Measurements from ENCODE around the gene GEN1. TPM values are rescaled to one million over a fixed set of nuclear protein-coding genes. Genes with fewer than 3 reads are reported as not detected.

Gene GEN1
- total RNA-seq, 1 donor from 2014 or later: 44.4 TPM

DNA sequence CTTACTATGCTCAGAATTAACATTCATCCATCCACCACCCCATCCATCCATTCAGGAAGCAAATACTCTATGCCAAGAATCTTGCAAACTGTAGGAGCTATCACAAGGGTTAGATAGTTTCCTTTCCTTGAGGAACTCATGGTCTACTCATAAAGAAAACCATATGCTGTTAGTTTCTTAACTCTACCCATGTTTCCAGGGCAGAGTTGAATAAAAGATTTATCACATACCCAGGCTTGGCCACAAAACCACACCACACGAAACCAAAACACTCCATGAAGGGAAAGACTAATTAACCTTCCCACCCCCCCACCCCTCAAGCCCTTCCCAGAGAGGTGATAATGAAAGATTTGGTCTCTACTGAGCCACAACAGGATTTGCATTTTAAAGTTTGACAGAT is 38.6 kb downstream of the GEN1 start:
- no peak overlapping the region for H3K27ac Mint-ChIP-seq (ENCODE audit: unreplicated experiment)
- TF ChIP-seq, protein P1, sequence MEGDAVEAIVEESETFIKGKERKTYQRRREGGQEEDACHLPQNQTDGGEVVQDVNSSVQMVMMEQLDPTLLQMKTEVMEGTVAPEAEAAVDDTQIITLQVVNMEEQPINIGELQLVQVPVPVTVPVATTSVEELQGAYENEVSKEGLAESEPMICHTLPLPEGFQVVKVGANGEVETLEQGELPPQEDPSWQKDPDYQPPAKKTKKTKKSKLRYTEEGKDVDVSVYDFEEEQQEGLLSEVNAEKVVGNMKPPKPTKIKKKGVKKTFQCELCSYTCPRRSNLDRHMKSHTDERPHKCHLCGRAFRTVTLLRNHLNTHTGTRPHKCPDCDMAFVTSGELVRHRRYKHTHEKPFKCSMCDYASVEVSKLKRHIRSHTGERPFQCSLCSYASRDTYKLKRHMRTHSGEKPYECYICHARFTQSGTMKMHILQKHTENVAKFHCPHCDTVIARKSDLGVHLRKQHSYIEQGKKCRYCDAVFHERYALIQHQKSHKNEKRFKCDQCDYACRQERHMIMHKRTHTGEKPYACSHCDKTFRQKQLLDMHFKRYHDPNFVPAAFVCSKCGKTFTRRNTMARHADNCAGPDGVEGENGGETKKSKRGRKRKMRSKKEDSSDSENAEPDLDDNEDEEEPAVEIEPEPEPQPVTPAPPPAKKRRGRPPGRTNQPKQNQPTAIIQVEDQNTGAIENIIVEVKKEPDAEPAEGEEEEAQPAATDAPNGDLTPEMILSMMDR (IDR thresholded peaks at IDR 0.05; ENCODE audit: partially characterized antibody, unreplicated experiment): no peak
- no peak for DNase-seq
- peaks cover 2% of the 10 kb centered on the region for H3K27me3 Mint-ChIP-seq (ENCODE audit: unreplicated experiment)
- H3K36me3 Mint-ChIP-seq (ENCODE audit: unreplicated experiment): no peaks in the 10 kb centered on the region
- peaks cover 1% of the 10 kb centered on the region for H3K9me3 Mint-ChIP-seq (ENCODE audit: unreplicated experiment)
- H3K4me3 Mint-ChIP-seq (ENCODE audit: unreplicated experiment): no peak overlapping the region
- peaks cover 10% of the 10 kb centered on the region for H3K4me1 Mint-ChIP-seq (ENCODE audit: low read depth, unreplicated experiment)

DNA sequence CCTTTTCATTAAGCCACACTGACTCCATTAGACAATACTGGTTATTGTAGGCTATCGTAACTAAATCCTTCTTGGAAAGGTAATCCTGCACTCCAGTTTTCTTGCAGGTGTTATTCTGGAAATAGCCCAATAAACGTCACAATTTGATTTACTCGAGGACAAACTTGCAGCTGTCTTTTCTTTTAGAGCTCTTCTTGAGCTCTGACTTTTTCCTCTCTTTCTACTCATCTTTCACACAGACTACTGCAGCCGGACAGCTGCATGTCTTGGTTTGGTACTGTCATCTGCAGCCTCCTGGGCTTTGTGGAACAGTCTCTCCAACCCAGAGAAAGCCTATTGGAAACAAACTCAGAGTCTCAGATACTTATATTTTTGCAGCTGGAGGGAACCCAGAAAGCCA is 39.4 kb downstream of the GEN1 start:
- no peak for DNase-seq
- H3K27ac Mint-ChIP-seq (ENCODE audit: unreplicated experiment): no peak overlapping the region
- peaks cover 1% of the 10 kb centered on the region for H3K9me3 Mint-ChIP-seq (ENCODE audit: unreplicated experiment)
- peaks cover 2% of the 10 kb centered on the region for H3K27me3 Mint-ChIP-seq (ENCODE audit: unreplicated experiment)
- peaks cover 15% of the 10 kb centered on the region for H3K4me1 Mint-ChIP-seq (ENCODE audit: low read depth, unreplicated experiment)
- TF ChIP-seq, protein P1 (IDR thresholded peaks at IDR 0.05; ENCODE audit: partially characterized antibody, unreplicated experiment): no peak
- no peaks in the 10 kb centered on the region for H3K36me3 Mint-ChIP-seq (ENCODE audit: unreplicated experiment)
- H3K4me3 Mint-ChIP-seq (ENCODE audit: unreplicated experiment): no peak overlapping the region

GRCh38 chr2:17793803-17794354 is 39.9 kb downstream of the GEN1 start:
- Mint-ChIP-seq H3K27me3 (ENCODE audit: unreplicated experiment) (peaks cover 2% of the 10 kb centered on the region), H3K27ac (ENCODE audit: unreplicated experiment) (no peak overlapping the region), H3K9me3 (ENCODE audit: unreplicated experiment) (peaks cover 4% of the 10 kb centered on the region), H3K36me3 (ENCODE audit: unreplicated experiment) (no peaks in the 10 kb centered on the region), H3K4me1 (ENCODE audit: low read depth, unreplicated experiment) (peaks cover 16% of the 10 kb centered on the region), H3K4me3 (ENCODE audit: unreplicated experiment) (no peak overlapping the region)
- no peak for DNase-seq
- TF ChIP-seq, protein P1 (IDR thresholded peaks at IDR 0.05; ENCODE audit: partially characterized antibody, unreplicated experiment): no peak

DNA sequence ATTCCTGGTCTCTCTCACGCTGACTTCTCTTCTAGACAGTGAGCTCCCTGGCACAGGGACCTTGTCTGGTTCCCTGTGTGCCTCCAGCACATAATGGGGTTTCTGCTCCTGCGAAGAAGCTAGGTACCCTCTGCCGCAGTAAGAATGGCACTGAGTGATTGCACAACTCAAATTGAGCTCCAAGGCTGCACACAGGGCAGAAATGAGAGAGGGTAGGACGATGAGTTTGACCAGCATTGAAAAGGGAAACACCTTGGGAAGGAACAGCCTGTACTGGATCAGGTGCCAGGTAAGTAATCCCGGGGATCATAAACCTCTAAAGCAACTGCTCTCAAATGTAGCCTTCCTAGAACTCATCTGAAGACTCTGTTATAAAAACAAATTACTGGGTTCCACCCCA is 41.4 kb downstream of the GEN1 start:
- peaks cover 29% of the 10 kb centered on the region for H3K4me1 Mint-ChIP-seq (ENCODE audit: low read depth, unreplicated experiment)
- H3K36me3 Mint-ChIP-seq (ENCODE audit: unreplicated experiment): no peaks in the 10 kb centered on the region
- no peak overlapping the region for H3K4me3 Mint-ChIP-seq (ENCODE audit: unreplicated experiment)
- no peak for DNase-seq
- H3K27me3 Mint-ChIP-seq (ENCODE audit: unreplicated experiment): peaks cover 2% of the 10 kb centered on the region
- TF ChIP-seq, protein P1 (IDR thresholded peaks at IDR 0.05; ENCODE audit: partially characterized antibody, unreplicated experiment): no peak
- H3K9me3 Mint-ChIP-seq (ENCODE audit: unreplicated experiment): peaks cover 7% of the 10 kb centered on the region
- no peak overlapping the region for H3K27ac Mint-ChIP-seq (ENCODE audit: unreplicated experiment)

GRCh38 chr2:17798338-17798737 is 44.4 kb downstream of the GEN1 start:
- H3K27me3 Mint-ChIP-seq (ENCODE audit: unreplicated experiment): no peaks in the 10 kb centered on the region
- no peaks in the 10 kb centered on the region for H3K36me3 Mint-ChIP-seq (ENCODE audit: unreplicated experiment)
- TF ChIP-seq, protein P1 (IDR thresholded peaks at IDR 0.05; ENCODE audit: partially characterized antibody, unreplicated experiment): no peak
- H3K4me1 Mint-ChIP-seq (ENCODE audit: low read depth, unreplicated experiment): peaks cover 31% of the 10 kb centered on the region
- peak overlapping the region; percentile 52 for H3K27ac Mint-ChIP-seq (ENCODE audit: unreplicated experiment)
- peak overlapping the region; percentile 21 for H3K4me3 Mint-ChIP-seq (ENCODE audit: unreplicated experiment)
- no peak for DNase-seq
- peaks cover 7% of the 10 kb centered on the region for H3K9me3 Mint-ChIP-seq (ENCODE audit: unreplicated experiment)

All from glutamatergic neuron (in vitro differentiated cells).